Endothelial cell of umbilical vein (primary cell): ENCODE measurements around the gene ONECUT2.

ENCODE experiments used
- EZH2 ChIP-seq: IDR thresholded peaks from 2 replicates; pipeline ENCODE4 v1.6.1; 2012; ENCODE audit warnings: borderline replicate concordance, low read depth, mild to moderate bottlenecking, moderate library complexity, low read length, inconsistent platforms; ENCODE audit not compliant: severe bottlenecking
- POLR2A ChIP-seq: IDR thresholded peaks from 2 replicates; pipeline ENCODE4 v1.6.1; 2012; ENCODE audit warnings: low read depth, mild to moderate bottlenecking, control low read depth, low read length
- TF ChIP-seq, protein P1 (sequence below), 2 donors: IDR thresholded peaks; 1 replicate in 1 of 2; 2 replicates in 1 of 2; pipeline ENCODE4 v1.5.1; 2011; ENCODE audit warnings: low read length in 2 of 2, mild to moderate bottlenecking in 2 of 2, moderate library complexity in 2 of 2, control low read depth in 1 of 2, inconsistent platforms in 1 of 2, low read depth in 1 of 2; ENCODE audit not compliant: insufficient read depth in 1 of 2; ENCODE audit errors: extremely low read depth in 1 of 2

GRCh38 chr18:57444301-57444759 is 9.2 kb downstream of the ONECUT2 start:
- TF ChIP-seq, protein P1, sequence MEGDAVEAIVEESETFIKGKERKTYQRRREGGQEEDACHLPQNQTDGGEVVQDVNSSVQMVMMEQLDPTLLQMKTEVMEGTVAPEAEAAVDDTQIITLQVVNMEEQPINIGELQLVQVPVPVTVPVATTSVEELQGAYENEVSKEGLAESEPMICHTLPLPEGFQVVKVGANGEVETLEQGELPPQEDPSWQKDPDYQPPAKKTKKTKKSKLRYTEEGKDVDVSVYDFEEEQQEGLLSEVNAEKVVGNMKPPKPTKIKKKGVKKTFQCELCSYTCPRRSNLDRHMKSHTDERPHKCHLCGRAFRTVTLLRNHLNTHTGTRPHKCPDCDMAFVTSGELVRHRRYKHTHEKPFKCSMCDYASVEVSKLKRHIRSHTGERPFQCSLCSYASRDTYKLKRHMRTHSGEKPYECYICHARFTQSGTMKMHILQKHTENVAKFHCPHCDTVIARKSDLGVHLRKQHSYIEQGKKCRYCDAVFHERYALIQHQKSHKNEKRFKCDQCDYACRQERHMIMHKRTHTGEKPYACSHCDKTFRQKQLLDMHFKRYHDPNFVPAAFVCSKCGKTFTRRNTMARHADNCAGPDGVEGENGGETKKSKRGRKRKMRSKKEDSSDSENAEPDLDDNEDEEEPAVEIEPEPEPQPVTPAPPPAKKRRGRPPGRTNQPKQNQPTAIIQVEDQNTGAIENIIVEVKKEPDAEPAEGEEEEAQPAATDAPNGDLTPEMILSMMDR (IDR thresholded peaks at IDR 0.05; ENCODE audit: extremely low read depth in 1 of 2, insufficient read depth in 1 of 2, low read depth in 1 of 2, low read length in 2 of 2), result no peak
- TF ChIP-seq EZH2 (no peak), POLR2A (no peak)
